ENCODE data around the gene DENND2C. TPM values are rescaled to one million over a fixed set of nuclear protein-coding genes. Genes with fewer than 3 reads are reported as not detected.

The DENND2C gene
- total RNA-seq, 1 donor, result under 0.01 TPM

GRCh38 chr1:114688526-114688925 lies 18.7 kb upstream of the DENND2C start:
- DNase-seq (ENCODE audit: low read depth in 2 of 3, low spot score in 2 of 3), result no peak

DNA sequence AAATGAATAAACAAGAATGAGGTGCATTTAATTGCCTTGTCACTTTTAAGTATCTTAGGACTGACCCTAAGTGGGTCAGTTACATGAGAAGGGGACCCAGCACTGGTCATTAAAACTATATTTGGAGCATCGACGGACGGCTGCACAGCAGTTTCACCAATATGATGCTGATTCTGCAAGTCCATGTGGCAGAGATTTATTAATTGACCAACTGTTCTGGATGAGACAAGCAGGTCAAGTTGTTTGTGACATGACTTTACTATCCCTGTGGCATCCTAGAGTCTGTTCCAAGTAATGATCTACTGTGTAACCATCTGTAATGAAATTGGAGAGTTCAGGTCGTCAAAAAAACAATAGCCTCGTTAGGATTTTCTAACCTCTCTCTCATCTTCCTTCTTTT lies 16.0 kb upstream of the DENND2C start:
- no peak for DNase-seq (ENCODE audit: low read depth in 2 of 3, low spot score in 2 of 3)

DNA sequence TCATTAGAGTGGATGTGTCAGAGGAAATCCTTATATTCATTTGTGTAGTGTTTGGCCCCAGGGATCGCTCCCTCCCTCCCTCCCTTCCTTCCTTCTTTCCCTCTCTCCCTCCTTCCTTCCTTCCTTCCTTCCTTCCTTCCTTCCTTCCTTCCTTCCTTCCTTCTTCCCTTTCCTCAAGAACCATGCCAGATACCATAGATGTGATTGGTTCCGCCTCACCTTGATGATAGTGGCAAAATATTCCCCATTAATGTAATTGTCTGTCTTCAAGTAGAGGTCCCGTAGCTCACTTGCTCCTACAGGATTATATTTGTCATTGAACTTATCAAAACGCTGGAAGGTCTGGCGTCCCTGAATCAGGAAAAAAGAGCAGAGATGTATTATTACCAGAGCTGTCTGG lies 7.8 kb upstream of the DENND2C start:
- no peak for DNase-seq (ENCODE audit: low read depth in 2 of 3, low spot score in 2 of 3)

GRCh38 chr1:114676115-114676514 lies 6.3 kb upstream of the DENND2C start:
- no peak for DNase-seq (ENCODE audit: low read depth in 2 of 3, low spot score in 2 of 3)

GRCh38 chr1:114671939-114672275 lies 2.1 kb upstream of the DENND2C start:
- DNase-seq (ENCODE audit: low read depth in 2 of 3, low spot score in 2 of 3), result no peak

GRCh38 chr1:114671011-114671938 lies 1.4 kb upstream of the DENND2C start:
- peak in 2 of 3 donors; percentile 8 to 36 for DNase-seq (ENCODE audit: low read depth in 2 of 3, low spot score in 2 of 3)

DNA sequence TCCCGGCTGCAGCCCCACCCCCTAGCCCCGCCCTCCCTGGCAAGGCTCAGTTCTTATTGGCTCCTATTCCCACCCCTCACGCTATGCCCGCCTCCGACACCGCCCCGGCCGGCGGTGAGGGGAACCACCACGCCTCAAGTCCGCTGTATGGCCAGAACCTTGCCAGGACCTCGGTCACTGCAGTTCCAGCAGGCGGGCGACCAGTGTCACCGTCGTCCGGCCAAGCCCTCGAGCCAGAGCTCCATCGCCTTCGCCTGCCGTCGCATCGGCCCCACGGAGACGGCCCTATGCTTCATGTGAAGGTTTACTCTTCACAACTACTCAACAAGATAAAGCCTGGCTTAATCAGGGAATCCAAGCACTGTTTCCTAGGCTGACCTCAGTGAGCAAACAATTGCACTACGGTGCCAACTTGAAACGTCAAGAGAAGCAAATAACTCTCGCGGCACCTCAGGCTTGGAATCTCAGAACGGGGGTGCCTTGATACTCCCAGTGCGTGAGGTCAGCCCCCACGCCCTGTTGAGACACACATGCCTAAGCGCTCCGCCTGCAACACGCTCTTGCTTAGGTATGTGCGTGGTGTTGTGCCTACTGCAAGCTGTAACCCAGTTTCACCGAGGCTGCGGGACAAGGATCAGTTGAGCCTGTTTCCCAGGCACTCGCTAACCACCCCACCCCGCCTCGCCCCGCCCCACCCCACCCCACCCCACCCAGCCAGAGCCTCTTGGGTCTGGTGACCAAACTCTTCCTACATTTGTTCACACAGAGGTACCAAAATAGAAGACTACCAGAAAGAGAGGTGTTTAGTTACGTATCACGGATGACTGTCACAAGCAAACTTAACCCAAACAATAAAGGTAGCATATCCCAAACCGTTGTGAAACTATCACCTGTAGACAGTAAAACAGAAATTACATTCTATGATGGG lies 498 bp upstream of the DENND2C start:
- DNase-seq (ENCODE audit: low read depth in 2 of 3, low spot score in 2 of 3), result peak; percentile 61 to 86 (median 82)

GRCh38 chr1:114668784-114669561 lies 876 bp downstream of the DENND2C start:
- peak in 2 of 3 donors; percentile 10 to 17 for DNase-seq (ENCODE audit: low read depth in 2 of 3, low spot score in 2 of 3)

- DNase-seq (ENCODE audit: low read depth in 2 of 3, low spot score in 2 of 3), result no peak
Measured at GRCh38 chr1:114668373-114668772, 1.5 kb downstream of the DENND2C start.

- DNase-seq (ENCODE audit: low read depth in 2 of 3, low spot score in 2 of 3), result no peak
Measured at GRCh38 chr1:114666954-114667353, 2.9 kb downstream of the DENND2C start.

GRCh38 chr1:114660238-114660637 lies 9.6 kb downstream of the DENND2C start:
- DNase-seq (ENCODE audit: low read depth in 2 of 3, low spot score in 2 of 3), result no peak

- DNase-seq (ENCODE audit: low read depth in 2 of 3, low spot score in 2 of 3), result no peak
Measured at GRCh38 chr1:114651893-114652292, 18.0 kb downstream of the DENND2C start.

- DNase-seq (ENCODE audit: low read depth in 2 of 3, low spot score in 2 of 3), result no peak
Measured at GRCh38 chr1:114648503-114648902, 21.3 kb downstream of the DENND2C start.

GRCh38 chr1:114641377-114641776 lies 28.5 kb downstream of the DENND2C start:
- DNase-seq (ENCODE audit: low read depth in 2 of 3, low spot score in 2 of 3), result no peak

DNA sequence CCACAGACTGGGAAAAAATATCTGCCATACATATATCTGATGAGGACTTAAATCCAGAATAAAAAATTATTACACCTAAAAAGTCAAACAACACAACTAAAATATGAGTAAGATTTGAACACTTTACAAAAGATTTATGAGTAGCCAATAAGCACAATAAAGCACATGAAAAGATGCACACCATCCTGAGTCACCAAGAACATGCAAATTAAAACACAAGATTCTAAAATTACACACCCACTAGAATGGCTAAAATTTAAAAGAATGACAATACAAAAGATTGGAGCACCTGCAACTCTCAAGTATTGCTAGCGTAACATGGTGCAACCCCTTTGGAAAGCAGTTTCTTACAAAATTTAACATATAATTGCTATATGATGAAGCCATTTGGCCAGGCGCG lies 30.9 kb downstream of the DENND2C start:
- DNase-seq (ENCODE audit: low read depth in 2 of 3, low spot score in 2 of 3), result no peak

DNA sequence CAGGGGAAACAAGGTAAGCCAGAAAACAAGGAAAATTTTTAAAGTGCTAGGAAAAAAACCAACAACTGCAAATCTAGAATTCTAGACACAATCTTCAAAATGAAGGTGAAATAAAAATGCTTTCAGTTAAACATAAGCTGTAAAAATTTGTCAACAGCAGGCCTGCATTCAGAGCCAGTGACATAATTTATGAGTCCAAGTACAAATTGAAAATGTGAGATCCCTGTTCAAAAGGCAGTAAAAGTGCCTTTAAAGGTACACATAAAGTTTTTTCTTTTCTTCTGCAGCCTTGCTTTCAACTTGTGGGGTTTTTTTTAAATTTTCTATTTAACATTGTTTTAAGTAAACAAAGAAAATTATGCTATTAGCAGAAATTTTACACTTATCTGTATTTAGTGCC lies 37.4 kb downstream of the DENND2C start:
- no peak for DNase-seq (ENCODE audit: low read depth in 2 of 3, low spot score in 2 of 3)

GRCh38 chr1:114627107-114627506 lies 42.7 kb downstream of the DENND2C start:
- DNase-seq (ENCODE audit: low read depth in 2 of 3, low spot score in 2 of 3), result no peak

- no peak for DNase-seq (ENCODE audit: low read depth in 2 of 3, low spot score in 2 of 3)
Measured at GRCh38 chr1:114623364-114623763, 46.5 kb downstream of the DENND2C start.

DNA sequence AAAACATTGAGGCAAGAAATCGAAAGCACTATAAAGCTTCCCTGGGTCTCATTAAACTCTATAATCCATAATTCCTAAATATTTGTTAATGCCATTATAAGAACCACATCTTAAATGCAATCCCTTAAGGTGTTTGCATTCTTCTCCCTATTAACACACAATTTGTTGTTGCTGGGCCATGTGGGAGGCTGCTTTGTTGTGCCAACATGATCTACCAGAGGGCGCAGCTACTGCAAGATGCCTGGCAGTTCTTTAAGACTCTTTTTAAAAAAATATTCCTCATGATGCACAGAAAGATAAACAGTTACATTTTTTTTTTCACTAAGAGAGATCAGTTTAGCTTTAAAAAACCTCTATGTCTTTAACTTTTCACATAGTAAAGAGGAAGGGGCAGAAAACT lies 49.4 kb downstream of the DENND2C start:
- no peak for DNase-seq (ENCODE audit: low read depth in 2 of 3, low spot score in 2 of 3)

GRCh38 chr1:114618606-114619005 lies 51.2 kb downstream of the DENND2C start:
- no peak for DNase-seq (ENCODE audit: low read depth in 2 of 3, low spot score in 2 of 3)
